Prostate gland (tissue), 2 donors: ENCODE results near the gene BRD7. TPM values are rescaled to one million over a fixed set of nuclear protein-coding genes. Genes with fewer than 3 reads are reported as not detected.

Experiments
- DNase-seq: peaks from one replicate; pipeline ENCODE4 v3.0.0-alpha.2; 2019; ENCODE audit warnings: low spot score
- H3K27ac ChIP-seq, 2 donors: fragments of 200-600 bp; sonication (generic); 2 replicates each; pipeline ENCODE4 v1.5.1; 2017 to 2019
- H3K27me3 ChIP-seq: fragments of 200-600 bp; sonication (generic); replicated peaks from 2 replicates; pipeline ENCODE4 v1.5.1; 2019; ENCODE audit not compliant: insufficient read depth
- H3K36me3 ChIP-seq, 2 donors: fragments of 200-600 bp; sonication (generic); 1 replicate in 1 of 2; 2 replicates in 1 of 2; pipeline versions ENCODE4 v1.5.1 to v1.8.1; 2017 to 2019
- H3K4me1 ChIP-seq: fragments of 200-600 bp; sonication (generic); replicated peaks from 2 replicates; pipeline ENCODE4 v1.5.1; 2019
- H3K4me3 ChIP-seq, 2 donors: fragments of 200-600 bp; sonication (generic); 2 replicates each; pipeline ENCODE4 v1.5.1; 2017 to 2019
- H3K9me3 ChIP-seq: fragments of 200-600 bp; sonication (generic); 2 replicates; pipeline ENCODE4 v1.5.1; 2017
- CTCF ChIP-seq, 4 experiments: fragments of 200-600 bp in 2 of 4; fragments of 450-650 bp in 2 of 4; sonication (generic) in 2 of 4; IDR thresholded peaks; 1 replicate in 3 of 4; 2 replicates in 1 of 4; pipeline ENCODE4 v1.5.1; 2016 to 2019; ENCODE audit warnings: antibody characterized with exemption in 4 of 4, mild to moderate bottlenecking in 2 of 4, moderate library complexity in 2 of 4
- POLR2A ChIP-seq: fragments of 450-650 bp; IDR thresholded peaks from one replicate; pipeline ENCODE4 v1.6.1; 2016; ENCODE audit warnings: antibody characterized with exemption, mild to moderate bottlenecking
- POLR2AphosphoS5 ChIP-seq: sonication (generic); formaldehyde crosslinking; IDR thresholded peaks from one replicate; pipeline ENCODE4 v1.6.1; 2017; ENCODE audit warnings: antibody characterized with exemption
- WGBS: methylation state at CpG from one replicate; pipeline ENCODE4 v1.1.5; 2018; 5-methylcytosine and 5-hydroxymethylcytosine counted together
- intact Hi-C: fragments of 100-400 bp; cut with DNase I; formaldehyde crosslinking; loops from one replicate; pipeline ENCODE4 v1.14.2; 2022
- total RNA-seq, 2 donors: library from RNA; depleted of rRNA; stranded (reverse); fragments of >200 nt; gene quantifications; one replicate each; pipeline ENCODE4 v1.1.0, GENCODE V29; 2016

The BRD7 gene
- total RNA-seq, 2 donors from 2014 or later: 38.7 to 66.0 TPM

GRCh38 chr16:50298591-50299507 is 69.9 kb downstream of the BRD7 start:
- H3K27ac ChIP-seq: no peak overlapping the region
- no peaks in the 10 kb centered on the region for H3K9me3 ChIP-seq
- no peaks in the 10 kb centered on the region for H3K36me3 ChIP-seq
- no peak overlapping the region for H3K4me3 ChIP-seq
- WGBS: 91% methylated on average over 29 of the region's 29 CpGs
- no peak for DNase-seq
- intact Hi-C loops: no loop called here
- no peak for TF ChIP-seq CTCF (IDR thresholded peaks at IDR 0.05)
- no peak for TF ChIP-seq POLR2AphosphoS5
- no peak for TF ChIP-seq POLR2A
- no peaks in the 10 kb centered on the region for H3K4me1 ChIP-seq
- H3K27me3 ChIP-seq: no peaks in the 10 kb centered on the region

- TF ChIP-seq CTCF (IDR thresholded peaks at IDR 0.05): no peak
- no peak for TF ChIP-seq POLR2A
- TF ChIP-seq POLR2AphosphoS5: no peak
- H3K27me3 ChIP-seq: no peaks in the 10 kb centered on the region
- no peaks in the 10 kb centered on the region for H3K36me3 ChIP-seq
- DNase-seq: no peak
- intact Hi-C loops: no loop called here
- H3K4me3 ChIP-seq: no peak overlapping the region
- H3K27ac ChIP-seq: no peak overlapping the region
- WGBS: 90% methylated on average over 7 of the region's 7 CpGs
- no peaks in the 10 kb centered on the region for H3K4me1 ChIP-seq
- H3K9me3 ChIP-seq: no peaks in the 10 kb centered on the region
Observed at GRCh38 chr16:50298075-50298460, 70.7 kb downstream of the BRD7 start.

- Histone ChIP-seq H3K9me3 (no peaks in the 10 kb centered on the region), H3K27me3 (no peaks in the 10 kb centered on the region), H3K27ac (no peak overlapping the region), H3K36me3 (no peaks in the 10 kb centered on the region), H3K4me3 (no peak overlapping the region), H3K4me1 (no peaks in the 10 kb centered on the region)
- TF ChIP-seq POLR2A: no peak
- TF ChIP-seq POLR2AphosphoS5: no peak
- TF ChIP-seq CTCF (IDR thresholded peaks at IDR 0.05): no peak
- intact Hi-C loops: no loop called here
- DNase-seq: no peak
- whole genome bisulfite sequencing: 76% methylated on average over 15 of the region's 15 CpGs
Observed at GRCh38 chr16:50297301-50298074, 71.3 kb downstream of the BRD7 start.

- H3K4me3 ChIP-seq: no peak overlapping the region
- DNase-seq: no peak
- 80% methylated on average over 2 of the region's 2 CpGs for WGBS
- intact Hi-C loops: no loop called here
- H3K9me3 ChIP-seq: no peaks in the 10 kb centered on the region
- no peak overlapping the region for H3K27ac ChIP-seq
- no peaks in the 10 kb centered on the region for H3K27me3 ChIP-seq
- no peaks in the 10 kb centered on the region for H3K36me3 ChIP-seq
- no peak for TF ChIP-seq POLR2AphosphoS5
- TF ChIP-seq CTCF (IDR thresholded peaks at IDR 0.05): no peak
- no peak for TF ChIP-seq POLR2A
- H3K4me1 ChIP-seq: no peaks in the 10 kb centered on the region
Observed at GRCh38 chr16:50296807-50297206, 72.0 kb downstream of the BRD7 start.
